NCI-H82 treated with DMSO at 0.1 percent for 48 hours (cell line): Measurements from ENCODE around the gene CRBN.

Source experiments
- DNase-seq: peaks from one replicate; lab custom pipeline; 2025; ENCODE audit not compliant: unreplicated experiment; lab: John Stamatoyannopoulos, UW

CRBN gene

GRCh38 chr3:3172627-3173026 lies 6.9 kb downstream of the CRBN start:
- no peak for DNase-seq

- no peak for DNase-seq
Measured at GRCh38 chr3:3170998-3171397, 8.5 kb downstream of the CRBN start.

GRCh38 chr3:3165650-3166049 lies 13.8 kb downstream of the CRBN start:
- no peak for DNase-seq

GRCh38 chr3:3165241-3165640 lies 14.2 kb downstream of the CRBN start:
- DNase-seq, result no peak

DNA sequence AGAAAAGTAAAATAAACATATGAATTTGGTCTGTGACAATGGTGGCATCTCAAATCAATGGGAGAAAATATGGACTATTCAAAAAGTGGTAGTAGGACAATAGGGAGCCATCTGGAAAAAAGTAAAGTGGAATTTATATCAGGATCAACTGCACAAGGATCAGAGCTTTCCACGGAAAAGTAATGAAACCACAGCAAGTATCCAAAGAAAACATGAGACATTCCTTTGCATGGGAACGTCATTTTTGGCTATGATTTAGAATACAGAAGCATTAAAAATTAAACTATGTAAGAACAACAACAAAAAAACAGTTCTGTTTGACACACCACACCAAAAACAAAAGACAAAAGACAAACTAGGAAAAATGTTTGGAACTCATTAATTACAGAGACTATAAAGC lies 18.7 kb downstream of the CRBN start:
- no peak for DNase-seq

DNA sequence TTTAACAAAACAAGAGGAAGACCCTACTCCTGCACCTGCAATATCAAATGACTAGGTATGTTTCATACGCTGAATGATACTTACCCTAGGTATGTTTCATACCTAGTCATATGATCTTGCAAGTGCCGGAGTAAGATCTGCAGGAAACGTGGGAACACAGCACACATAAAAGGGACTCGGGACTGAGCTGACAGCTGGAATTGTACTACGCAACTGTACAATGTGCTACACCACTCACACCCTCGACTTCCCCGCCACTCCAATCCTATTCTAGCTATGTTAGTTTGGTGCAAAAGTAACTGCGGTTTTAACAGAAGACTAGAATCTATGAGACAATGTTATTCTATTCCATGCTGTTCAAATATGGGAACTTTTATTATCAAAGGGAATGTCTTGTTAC lies 22.0 kb downstream of the CRBN start:
- DNase-seq, result no peak

- no peak for DNase-seq
Measured at GRCh38 chr3:3154879-3155610, 24.4 kb downstream of the CRBN start.

- DNase-seq, result no peak
Measured at GRCh38 chr3:3151513-3151912, 28.0 kb downstream of the CRBN start.

- no peak for DNase-seq
Measured at GRCh38 chr3:3149560-3149959, 29.9 kb downstream of the CRBN start.

GRCh38 chr3:3145831-3146230 lies 33.7 kb downstream of the CRBN start:
- DNase-seq, result no peak

GRCh38 chr3:3141939-3142338 lies 37.6 kb downstream of the CRBN start:
- DNase-seq, result no peak

DNA sequence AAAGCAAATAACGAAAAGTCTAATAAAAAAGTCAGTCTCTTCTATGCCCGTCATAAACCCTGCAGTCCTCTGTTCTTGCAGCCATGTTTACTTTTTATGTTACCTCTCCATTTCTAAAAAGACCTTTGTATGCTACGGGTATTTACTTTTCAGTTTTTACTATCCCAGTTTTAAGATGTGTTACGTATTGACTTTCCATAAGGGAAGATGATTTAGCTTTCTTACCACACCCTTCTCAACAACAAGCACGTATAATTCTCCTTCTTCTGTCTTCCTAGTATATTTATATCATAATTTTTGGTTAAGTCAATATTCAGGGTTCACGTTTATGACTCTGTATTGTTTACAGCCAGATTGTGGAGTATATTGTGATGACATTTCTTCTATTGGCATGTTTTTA lies 42.0 kb downstream of the CRBN start:
- no peak for DNase-seq

GRCh38 chr3:3134750-3135448 lies 44.6 kb downstream of the CRBN start:
- DNase-seq, result no peak

DNA sequence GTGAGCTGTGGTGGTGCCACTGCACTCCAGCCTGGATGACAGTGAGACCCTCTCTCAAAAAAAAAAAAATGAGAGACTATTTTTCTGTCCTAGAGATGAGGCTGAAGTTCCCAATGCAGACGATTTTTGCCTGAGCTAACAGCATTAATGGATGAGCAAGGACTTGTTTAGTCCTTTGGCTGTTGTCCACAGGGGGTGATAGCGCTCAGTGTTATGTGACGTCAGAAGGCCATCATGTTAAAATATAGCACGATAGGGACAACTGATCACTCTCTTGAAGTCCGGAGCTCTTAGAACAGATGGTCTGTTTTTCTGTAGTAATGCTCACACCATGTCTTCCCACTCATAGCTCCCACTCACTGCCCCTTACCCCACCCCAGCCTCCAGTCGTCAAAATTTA lies 46.0 kb downstream of the CRBN start:
- no peak for DNase-seq

DNA sequence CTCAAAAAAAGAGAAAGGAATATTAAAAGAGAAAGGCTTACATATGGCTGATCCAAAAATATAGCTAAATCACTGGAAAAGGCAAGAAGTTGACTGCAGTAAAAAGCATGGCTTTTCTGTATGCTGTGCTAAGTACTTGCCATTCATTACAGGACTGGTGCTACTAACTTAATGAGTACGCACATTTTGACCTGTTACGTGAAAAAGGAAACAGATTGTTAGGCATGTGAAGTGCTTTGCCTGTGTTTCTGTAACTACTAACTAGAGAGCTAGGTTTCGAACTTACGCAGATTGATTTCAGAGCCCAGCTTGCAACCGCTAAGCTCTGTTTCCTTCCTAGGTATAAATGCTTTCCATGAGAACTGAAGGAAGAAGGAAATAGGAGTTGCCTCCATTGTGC lies 49.9 kb downstream of the CRBN start:
- DNase-seq, result no peak

- DNase-seq, result no peak
Measured at GRCh38 chr3:3127432-3128010, 52.0 kb downstream of the CRBN start.

- DNase-seq, result peak; percentile 40
Measured at GRCh38 chr3:3126477-3127431, 52.7 kb downstream of the CRBN start, which contains the start of gene TRNT1. Gene TRNT1 (plus strand): TSS chr3:3126940. CDS start chr3:3129041, 2,101 bp downstream.

DNA sequence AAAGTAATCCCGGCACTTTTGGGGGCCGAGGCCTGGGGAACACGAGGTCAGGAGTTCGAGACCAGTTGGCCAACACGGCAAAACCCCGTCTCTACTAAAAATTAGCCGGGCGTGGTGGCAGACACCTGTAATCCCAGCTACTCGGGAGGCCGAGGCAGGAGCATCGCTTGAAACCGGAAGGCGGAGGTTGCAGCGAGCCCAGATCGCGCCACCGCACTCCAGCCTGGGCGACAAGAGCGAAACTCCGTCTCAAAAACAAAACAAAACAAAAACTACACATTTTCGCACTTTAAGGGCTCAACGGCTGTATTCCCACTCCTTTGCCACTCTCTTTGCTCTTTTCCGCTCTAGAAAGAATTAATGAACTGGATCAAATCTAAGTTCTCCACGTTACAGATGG lies 53.5 kb downstream of the CRBN start:
- no peak for DNase-seq

DNA sequence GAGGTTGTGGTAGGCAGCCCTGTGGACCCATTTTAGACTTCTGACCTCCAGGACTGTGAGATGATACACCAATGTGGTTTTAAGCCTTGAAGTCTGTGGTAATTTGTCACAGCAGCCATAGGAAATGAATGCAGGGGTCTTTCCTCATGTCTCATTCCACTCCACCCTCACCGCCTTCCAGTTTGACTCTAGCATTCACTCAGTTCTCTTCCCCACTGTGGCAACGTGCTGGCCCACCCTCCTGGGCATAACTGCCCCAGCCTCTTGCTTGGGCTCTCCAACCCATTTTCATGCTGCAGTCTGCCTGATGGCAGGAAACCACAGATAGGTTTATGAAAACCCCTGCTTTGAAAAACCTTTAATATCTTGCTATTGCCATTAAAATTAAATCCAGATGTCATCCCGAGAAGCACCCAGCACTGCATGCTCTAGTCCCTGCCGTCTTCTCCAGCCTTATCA lies 60.1 kb downstream of the CRBN start:
- DNase-seq, result no peak

- no peak for DNase-seq
Measured at GRCh38 chr3:3117651-3118050, 61.8 kb downstream of the CRBN start.
